Caco-2 (cell line): Measurements from ENCODE around the gene RAB40B. TPM values are rescaled to one million over a fixed set of nuclear protein-coding genes. Genes with fewer than 3 reads are reported as not detected.

Source experiments
- BruUV-seq: library from RNA; stranded (reverse); fragments of 400-500 nt; replicated peaks from 2 replicates; lab custom pipeline; 2021; lab: Mats Ljungman, UMichigan
- CTCF ChIA-PET: fragments of 300-600 bp; sonication (Branson Sonifier 250); formaldehyde crosslinking; loops from one replicate; lab custom pipeline; 2022; ENCODE audit warnings: antibody characterized with exemption; lab: Charles Lee
- POLR2A ChIA-PET: fragments of 300-600 bp; sonication (Branson Sonifier 250); formaldehyde crosslinking; loops from one replicate; lab custom pipeline; 2022; ENCODE audit warnings: antibody characterized with exemption; lab: Charles Lee
- DNase-seq, 2 experiments: peaks; one replicate each; pipeline versions ENCODE4 v3.0.0 to v3.0.0-alpha.2; 2020 to 2022
- H3K27me3 ChIP-seq: replicated peaks from 2 replicates; pipeline ENCODE4 v1.6.0; 2011; ENCODE audit warnings: low read length; ENCODE audit not compliant: control insufficient read depth, insufficient read depth
- H3K36me3 ChIP-seq: 2 replicates; pipeline ENCODE4 v1.5.1; 2011; ENCODE audit warnings: low read length; ENCODE audit not compliant: control insufficient read depth, insufficient read depth
- H3K4me1 ChIP-seq: fragments of 250-450 bp; sonication (Bioruptor Pico); 2 replicates; pipeline ENCODE4 v1.5.1; 2020; ENCODE audit warnings: mild to moderate bottlenecking
- H3K4me3 ChIP-seq: 2 replicates; pipeline ENCODE4 v1.5.1; 2011; ENCODE audit warnings: low read depth, mild to moderate bottlenecking, control low read depth, low read length
- H3K9me3 ChIP-seq: fragments of 250-450 bp; sonication (Bioruptor Pico); 2 replicates; pipeline ENCODE4 v1.5.1; 2020; ENCODE audit warnings: mild to moderate bottlenecking, moderate library complexity
- H3K27ac Mint-ChIP-seq: one replicate; pipeline ENCODE4 v1.8.0; 2022; ENCODE audit warnings: mixed read lengths; ENCODE audit not compliant: unreplicated experiment
- H3K27me3 Mint-ChIP-seq: one replicate; pipeline ENCODE4 v1.8.0; 2022; ENCODE audit warnings: mixed read lengths; ENCODE audit not compliant: insufficient read depth, unreplicated experiment
- H3K36me3 Mint-ChIP-seq: one replicate; pipeline ENCODE4 v1.8.0; 2022; ENCODE audit warnings: mild to moderate bottlenecking, mixed read lengths; ENCODE audit not compliant: insufficient read depth, unreplicated experiment
- H3K4me1 Mint-ChIP-seq: one replicate; pipeline ENCODE4 v1.8.0; 2022; ENCODE audit warnings: low read depth, mixed read lengths; ENCODE audit not compliant: unreplicated experiment
- H3K4me3 Mint-ChIP-seq: one replicate; pipeline ENCODE4 v1.8.0; 2022; ENCODE audit warnings: mild to moderate bottlenecking, moderate library complexity, mixed read lengths; ENCODE audit not compliant: unreplicated experiment
- H3K9me3 Mint-ChIP-seq: one replicate; pipeline ENCODE4 v1.8.0; 2022; ENCODE audit warnings: mixed read lengths; ENCODE audit not compliant: unreplicated experiment
- CTCF ChIP-seq, 2 experiments: fragments of 200-600 bp in 1 of 2; IDR thresholded peaks; 1 replicate in 1 of 2; 2 replicates in 1 of 2; pipeline versions ENCODE4 v1.5.1 to v1.8.0; 2011 to 2022; ENCODE audit warnings: antibody characterized with exemption in 1 of 2, control low read depth in 1 of 2, inconsistent platforms in 1 of 2, low read depth in 1 of 2, low read length in 1 of 2, mild to moderate bottlenecking in 1 of 2, moderate library complexity in 1 of 2; ENCODE audit not compliant: insufficient read depth in 1 of 2, severe bottlenecking in 1 of 2, unreplicated experiment in 1 of 2
- intact Hi-C: fragments of 100-400 bp; cut with micrococcal nuclease; formaldehyde crosslinking; loops from one replicate; pipeline ENCODE4 v1.10.0; 2022; ENCODE audit not compliant: unreplicated experiment
- total RNA-seq: library from RNA; stranded (reverse); gene quantifications from 2 replicates; pipeline ENCODE4 v1.2.3, GENCODE V29; 2022

The RAB40B gene
- total RNA-seq, 1 experiment from 2014 or later, result 8.8 TPM

DNA sequence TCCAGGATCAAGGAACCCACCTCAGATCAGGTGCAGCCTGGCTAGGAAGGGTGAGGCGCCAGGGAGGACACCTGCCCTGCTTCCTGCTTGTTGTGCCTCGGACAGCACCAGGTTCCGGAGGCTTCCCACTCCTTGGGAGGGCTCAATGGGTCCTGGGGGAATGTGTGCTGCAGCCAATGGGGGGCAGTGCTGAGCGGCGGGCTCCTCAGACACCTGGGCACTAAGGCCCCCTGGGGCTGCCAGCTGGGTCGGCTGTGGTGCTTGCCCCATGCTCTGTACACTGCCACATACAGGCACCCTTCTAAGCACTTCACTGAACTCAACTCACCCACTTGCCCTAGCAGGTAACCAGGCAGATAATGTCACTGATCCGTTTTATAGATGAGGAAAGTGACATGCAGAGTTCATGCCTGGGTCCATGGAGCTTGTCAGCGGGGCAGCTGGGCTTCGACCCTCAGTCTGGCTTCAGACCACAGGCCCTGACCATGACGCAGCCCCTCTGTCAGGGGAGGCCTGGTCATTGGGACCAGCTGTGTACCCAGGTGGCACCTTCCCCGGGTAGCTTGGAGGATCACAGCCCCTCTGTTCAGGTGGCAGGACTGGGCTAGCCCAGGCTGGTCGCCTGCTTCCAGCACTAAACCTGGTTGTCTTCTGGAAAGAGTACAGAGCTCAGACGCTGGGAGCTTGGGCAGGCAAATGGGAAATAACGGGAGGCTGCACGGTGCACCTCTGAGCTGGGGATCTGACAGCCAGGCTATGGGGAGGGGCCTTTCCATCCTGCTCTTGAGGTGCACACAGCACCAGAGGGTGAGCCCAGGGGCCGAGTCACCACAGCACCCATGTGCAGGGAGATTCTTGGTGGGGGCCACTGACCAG, 45.1 kb upstream of the RAB40B start:
- intact Hi-C loops, result no loop called here
- Histone ChIP-seq H3K9me3 (peaks cover 32% of the 10 kb centered on the region), H3K4me3 (no peak overlapping the region), H3K27me3 (no peaks in the 10 kb centered on the region), H3K36me3 (peaks cover 17% of the 10 kb centered on the region), H3K4me1 (peaks cover 12% of the 10 kb centered on the region; the same call in 1 of the 2 replicates)
- H3K27ac Mint-ChIP-seq, result no peak overlapping the region
- no peaks in the 10 kb centered on the region for H3K4me1 Mint-ChIP-seq
- no peak for TF ChIP-seq CTCF (IDR thresholded peaks at IDR 0.05; ENCODE audit: insufficient read depth in 1 of 2, low read depth in 1 of 2, low read length in 1 of 2, severe bottlenecking in 1 of 2, unreplicated experiment in 1 of 2)
- peaks cover 25% of the 10 kb centered on the region for H3K9me3 Mint-ChIP-seq
- no peak for DNase-seq
- no peak overlapping the region for H3K4me3 Mint-ChIP-seq
- ChIA-PET POLR2A (no interaction called here), CTCF (interaction anchor here (0.6 kb wide), 1 partner anchor 104 kb away, joined by 3 read pairs; no protein-coding TSS in a partner anchor)
- H3K36me3 Mint-ChIP-seq, result peaks cover 67% of the 10 kb centered on the region
- no peaks in the 10 kb centered on the region for H3K27me3 Mint-ChIP-seq
- no TSS peak for BruUV-seq

- H3K4me3 ChIP-seq, result no peak overlapping the region
- Mint-ChIP-seq H3K36me3 (peaks cover 80% of the 10 kb centered on the region), H3K4me3 (peak overlapping the region; percentile 52), H3K27me3 (no peaks in the 10 kb centered on the region), H3K4me1 (no peaks in the 10 kb centered on the region), H3K27ac (peak overlapping the region; percentile 59), H3K9me3 (peaks cover 25% of the 10 kb centered on the region)
- BruUV-seq, result no TSS peak
- peak; percentile 87 to 90 for DNase-seq
- TF ChIP-seq CTCF (IDR thresholded peaks at IDR 0.05; ENCODE audit: insufficient read depth in 1 of 2, low read depth in 1 of 2, low read length in 1 of 2, severe bottlenecking in 1 of 2, unreplicated experiment in 1 of 2), result no peak
- no peaks in the 10 kb centered on the region for H3K27me3 ChIP-seq
- peaks cover 25% of the 10 kb centered on the region for H3K9me3 ChIP-seq
- H3K36me3 ChIP-seq, result peaks cover 21% of the 10 kb centered on the region
- intact Hi-C loops, result no loop called here
- peaks cover 12% of the 10 kb centered on the region; the same call in 1 of the 2 replicates for H3K4me1 ChIP-seq
- CTCF ChIA-PET, result interaction anchor here (0.5 kb wide), 1 partner anchor 136 kb away, joined by 4 read pairs; no protein-coding TSS in a partner anchor
- POLR2A ChIA-PET, result interaction anchor here (0.6 kb wide), 1 partner anchor 338 kb away, joined by 3 read pairs; the partner anchor contains the start of gene METRNL
Measured at GRCh38 chr17:82740906-82741759, 42.6 kb upstream of the RAB40B start.
